ENCODE data around the gene IFIT3.

The IFIT3 gene

DNA sequence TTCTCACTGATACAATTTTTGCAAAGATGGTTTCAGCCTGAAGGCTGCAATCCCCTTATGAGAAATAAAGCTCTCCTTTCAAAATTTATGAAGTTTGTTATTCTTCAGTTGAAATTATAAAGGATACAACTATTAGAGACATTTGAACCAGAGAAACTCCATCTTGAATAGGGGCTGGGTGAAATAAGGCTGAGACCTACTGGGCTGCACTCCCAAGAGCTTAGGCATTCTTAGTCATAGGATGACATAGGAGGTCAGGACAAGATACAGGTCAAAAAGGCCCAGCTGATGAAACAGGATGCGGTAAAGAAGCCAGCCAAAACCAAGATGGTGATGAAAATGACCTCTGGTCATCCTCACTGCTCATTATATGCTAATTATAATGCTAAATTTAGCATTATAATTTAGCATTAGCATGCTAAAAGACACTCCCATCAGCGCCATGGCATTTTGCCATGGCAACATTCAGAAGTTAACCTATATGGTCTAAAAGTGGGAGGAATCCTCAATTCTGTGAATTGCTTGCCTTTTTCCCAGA, 27.7 kb downstream of the IFIT3 start:
- in situ Hi-C loops (cut with MboI; ENCODE audit: low sequenced_read_pairs): no loop called here

DNA sequence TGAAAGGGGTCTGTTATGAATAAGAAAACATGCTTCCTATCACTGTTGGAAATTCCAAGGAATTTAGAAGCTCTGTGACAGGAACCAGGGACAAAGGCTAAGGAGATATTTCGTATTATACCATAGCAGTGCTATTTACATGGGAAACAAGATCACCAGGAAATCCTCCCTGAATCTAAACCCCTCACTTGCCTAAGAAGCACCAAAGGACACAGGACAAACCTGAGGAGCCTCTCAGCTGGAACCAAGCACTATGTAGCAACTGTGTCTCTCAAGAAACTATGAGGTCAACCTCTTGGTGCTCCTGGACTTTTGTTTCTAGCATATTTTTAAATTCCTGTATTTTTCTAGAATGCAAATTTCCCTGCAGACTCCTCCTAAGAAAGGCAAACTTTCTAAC, 29.3 kb downstream of the IFIT3 start:
- in situ Hi-C loops (cut with MboI; ENCODE audit: low sequenced_read_pairs): no loop called here

DNA sequence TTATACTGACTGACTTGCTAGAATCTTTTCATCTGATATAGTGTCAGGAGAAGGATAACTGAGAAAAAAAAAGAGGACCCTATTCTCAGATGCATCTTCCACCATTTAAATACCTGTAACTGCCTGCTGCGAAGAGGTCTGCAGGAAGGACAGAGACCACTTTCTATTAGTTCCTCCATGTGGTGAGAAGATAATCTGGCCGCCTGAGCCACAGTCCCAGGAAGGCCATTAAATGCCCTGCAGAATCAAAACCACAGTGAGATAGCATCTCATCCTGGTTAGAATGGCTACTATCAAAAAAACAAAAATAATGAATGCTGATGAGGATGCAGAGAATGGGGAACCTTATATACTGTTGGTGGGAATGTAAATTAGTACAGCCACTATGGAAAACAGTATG, 30.2 kb downstream of the IFIT3 start:
- in situ Hi-C loops (cut with MboI; ENCODE audit: low sequenced_read_pairs): no loop called here

- in situ Hi-C loops (cut with MboI; ENCODE audit: low sequenced_read_pairs): no loop called here
These were observed 32.4 kb downstream of the IFIT3 start for GRCh38 chr10:89360157-89360556.

DNA sequence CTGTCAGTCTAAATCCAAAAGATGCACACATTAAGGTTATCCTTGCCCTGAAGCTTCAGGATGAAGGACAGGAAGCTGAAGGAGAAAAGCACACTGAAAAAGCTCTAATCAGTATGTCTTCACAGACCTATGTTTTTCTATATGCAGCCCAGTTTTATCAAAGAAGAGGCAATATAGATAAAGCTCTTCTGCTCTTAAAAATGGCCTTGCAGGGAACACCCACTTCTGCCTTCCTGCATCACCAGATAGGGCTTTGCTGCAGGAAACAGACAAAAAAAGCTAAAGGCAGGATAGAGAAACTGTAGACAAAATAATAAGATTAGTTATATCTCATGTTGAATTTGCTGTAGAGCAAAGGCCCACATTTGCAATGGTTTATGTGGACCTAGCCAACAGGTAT, 35.1 kb downstream of the IFIT3 start:
- in situ Hi-C loops (cut with MboI; ENCODE audit: low sequenced_read_pairs): no loop called here

GRCh38 chr10:89363729-89364442, 36.1 kb downstream of the IFIT3 start:
- in situ Hi-C loops (cut with MboI; ENCODE audit: low sequenced_read_pairs): no loop called here

DNA sequence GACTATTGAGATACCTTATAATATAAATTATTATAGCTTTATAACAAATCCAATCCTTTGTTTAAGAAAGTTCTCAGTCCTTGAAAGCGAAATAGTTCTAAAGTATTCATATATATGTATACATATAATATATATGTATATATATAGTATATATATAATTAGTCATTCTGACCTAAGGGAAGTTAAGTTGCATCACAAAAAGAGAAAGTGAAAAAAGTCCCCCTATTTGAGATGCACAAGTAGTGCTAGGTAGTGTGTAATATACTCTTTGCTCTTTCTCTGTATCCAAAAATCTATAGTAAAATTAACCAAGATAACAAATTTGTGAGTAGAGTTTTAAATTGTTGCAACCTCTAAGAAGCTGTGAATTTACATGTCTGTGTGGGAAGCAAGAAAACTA, 36.7 kb downstream of the IFIT3 start:
- in situ Hi-C loops (cut with MboI; ENCODE audit: low sequenced_read_pairs): no loop called here

- in situ Hi-C loops (cut with MboI; ENCODE audit: low sequenced_read_pairs): no loop called here
These were observed 39.7 kb downstream of the IFIT3 start for GRCh38 chr10:89367529-89367928.

DNA sequence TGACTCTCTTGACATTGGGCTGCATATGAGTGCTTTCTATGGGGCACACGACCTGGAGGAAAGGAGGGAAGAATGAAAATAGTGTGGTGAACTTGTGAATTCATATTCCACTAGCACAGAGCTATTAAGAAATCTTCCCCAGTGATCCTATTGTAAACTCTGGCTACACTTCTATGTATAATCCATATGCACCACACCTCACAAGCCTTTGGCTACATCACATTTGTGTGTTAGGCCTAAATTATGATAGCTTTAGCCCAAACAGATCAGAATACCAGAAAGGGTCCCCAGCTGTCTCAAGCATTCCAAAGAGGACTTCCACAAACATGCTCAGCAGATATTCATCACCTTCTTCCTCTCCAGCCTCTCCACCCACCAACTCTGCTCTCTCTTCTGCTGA, 40.3 kb downstream of the IFIT3 start:
- in situ Hi-C loops (cut with MboI; ENCODE audit: low sequenced_read_pairs): no loop called here

DNA sequence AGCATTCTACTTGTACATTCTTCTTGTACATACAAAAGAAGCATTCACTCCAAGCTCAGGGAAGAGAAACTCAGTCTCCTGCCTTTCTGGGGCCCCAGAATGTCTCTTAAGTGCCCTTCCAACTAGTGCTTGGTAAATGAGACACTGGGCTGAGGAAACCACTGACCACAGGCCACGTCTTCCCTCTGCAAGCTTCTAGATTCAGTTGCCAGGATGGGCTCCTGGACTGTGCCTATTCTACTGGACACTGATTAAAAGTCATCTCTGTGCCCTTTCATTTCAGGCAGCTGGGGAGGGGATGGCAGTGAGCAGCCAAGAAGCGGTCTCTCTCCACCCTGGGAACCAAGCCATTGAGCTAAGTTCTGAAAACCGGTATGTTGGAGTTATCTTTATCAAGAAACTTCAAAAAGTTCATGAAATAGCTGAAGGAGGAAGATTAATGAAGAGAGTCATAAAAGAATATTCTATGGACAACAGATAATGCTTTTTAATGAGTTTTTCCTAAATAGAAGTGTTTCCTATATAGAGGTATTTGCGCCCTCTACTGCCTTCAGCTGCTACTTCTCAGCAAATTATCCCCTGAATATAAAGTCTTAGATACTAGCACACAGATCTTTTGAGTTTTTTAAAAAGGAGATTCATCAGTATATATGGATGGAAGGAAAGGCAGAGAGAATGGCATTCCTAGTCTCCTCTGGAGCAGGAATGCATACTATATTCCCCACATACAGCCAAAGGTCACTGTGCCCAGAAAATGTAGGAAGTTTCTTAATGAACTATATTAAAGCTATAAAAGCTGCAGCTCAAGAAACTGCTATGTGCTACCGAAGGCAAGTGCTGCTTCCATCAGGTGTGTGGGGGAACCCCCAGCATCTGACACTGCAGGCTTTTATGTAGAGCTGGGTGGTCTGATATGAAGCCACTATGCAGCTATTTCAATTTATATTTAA, 41.6 kb downstream of the IFIT3 start:
- in situ Hi-C loops (cut with MboI; ENCODE audit: low sequenced_read_pairs): no loop called here

- in situ Hi-C loops (cut with MboI; ENCODE audit: low sequenced_read_pairs): no loop called here
These were observed 43.3 kb downstream of the IFIT3 start for GRCh38 chr10:89371079-89371478.

- in situ Hi-C loops (cut with MboI; ENCODE audit: low sequenced_read_pairs): no loop called here
These were observed 44.2 kb downstream of the IFIT3 start for GRCh38 chr10:89371987-89372386.

DNA sequence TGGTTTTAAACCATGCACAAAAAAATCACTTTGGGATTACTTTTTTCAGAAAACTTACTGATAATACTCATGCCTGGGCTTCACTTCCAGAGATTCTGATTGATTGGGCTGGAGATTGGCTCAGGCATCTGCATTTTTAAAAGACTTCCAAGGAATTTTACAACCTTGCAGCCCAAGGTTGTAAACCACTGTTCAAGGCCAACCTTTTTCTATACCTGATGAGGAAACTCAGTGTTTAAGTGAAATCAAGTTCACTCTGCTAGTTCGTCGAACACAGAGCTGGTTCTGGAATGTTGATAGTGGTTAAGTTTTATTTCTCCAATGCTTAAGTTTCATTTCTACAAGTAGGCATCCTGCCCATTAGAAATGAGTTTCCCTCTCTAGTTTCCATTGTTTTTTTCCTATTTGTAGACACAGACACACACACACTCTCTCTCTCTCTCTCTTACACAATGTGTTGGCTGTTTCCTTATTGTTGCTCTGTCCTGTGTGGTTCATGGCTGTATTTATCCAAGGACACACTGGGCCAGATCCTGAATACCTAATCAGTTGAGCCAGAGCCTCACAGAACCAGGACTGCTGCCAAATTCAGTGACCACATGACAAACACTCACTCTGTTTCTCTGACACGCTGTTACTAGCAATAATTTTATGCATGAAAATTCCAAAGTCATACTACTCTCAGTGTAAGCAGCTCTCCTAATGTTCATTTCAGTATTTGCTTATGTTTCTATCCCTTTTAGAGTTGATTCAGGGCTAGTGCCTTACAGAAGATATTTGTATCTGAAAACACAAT, 46.3 kb downstream of the IFIT3 start:
- in situ Hi-C loops (cut with MboI; ENCODE audit: low sequenced_read_pairs): no loop called here

DNA sequence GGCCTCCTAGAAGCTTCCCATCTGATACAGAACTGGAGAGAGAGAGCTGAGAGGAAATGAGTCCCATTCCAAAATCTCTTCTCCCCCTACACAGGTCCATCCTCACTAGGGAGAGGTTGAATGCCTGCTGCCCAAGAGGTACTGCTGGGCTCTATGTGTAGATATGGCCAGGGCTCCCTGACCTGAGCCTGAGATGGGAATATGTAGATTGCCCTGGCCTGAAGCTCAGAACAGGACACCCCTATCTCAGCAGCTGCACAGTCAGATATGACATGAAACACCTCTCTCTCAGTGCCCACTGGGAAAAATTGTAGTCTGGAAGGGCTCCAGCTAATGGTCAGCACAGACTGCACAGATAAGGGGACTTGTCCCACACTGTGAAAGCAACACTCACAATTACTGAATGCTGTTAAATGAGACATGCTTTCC, 46.9 kb downstream of the IFIT3 start:
- in situ Hi-C loops (cut with MboI; ENCODE audit: low sequenced_read_pairs): no loop called here

DNA sequence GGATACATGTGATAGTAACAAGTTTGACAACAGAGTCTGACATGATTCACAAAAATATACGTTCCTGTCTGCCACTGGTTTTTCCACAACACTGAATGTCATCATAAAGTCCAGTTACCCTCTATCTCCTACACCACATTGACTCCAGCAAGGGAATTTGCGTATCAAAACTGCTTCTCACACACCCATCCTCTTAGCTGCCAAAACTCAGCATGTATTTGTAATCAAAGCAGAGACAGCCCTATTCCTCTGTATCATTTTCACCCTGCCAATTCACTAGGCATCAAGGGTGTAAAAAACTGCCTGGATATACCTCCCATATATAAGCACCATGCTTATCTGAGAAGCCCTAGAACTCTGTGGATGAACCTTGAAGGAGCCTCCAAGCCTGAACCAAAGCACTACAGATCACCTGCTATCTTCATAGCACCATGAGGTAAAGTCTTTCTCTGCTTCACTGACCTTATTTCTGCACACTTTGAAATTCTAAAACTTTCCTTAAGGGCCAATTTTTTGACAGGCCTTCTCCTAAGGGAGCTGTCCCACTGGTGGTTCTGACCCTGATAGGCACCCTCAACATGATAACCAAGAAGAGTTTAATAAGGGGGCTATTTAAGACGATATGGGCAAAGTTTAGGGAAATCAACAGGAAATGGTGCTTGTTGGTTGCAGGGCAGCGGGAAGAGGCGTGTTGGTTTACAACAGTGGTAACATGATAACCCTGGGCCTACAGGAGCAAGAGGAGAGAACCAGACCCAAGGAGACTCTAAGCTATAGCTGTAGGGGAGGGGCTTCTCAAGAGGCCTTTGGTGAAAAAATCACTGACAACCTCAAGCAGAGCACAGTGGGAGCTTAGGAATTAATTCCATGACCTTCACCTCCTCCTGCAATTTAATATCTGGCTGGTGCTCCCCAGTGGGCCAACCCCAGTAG, 50.2 kb downstream of the IFIT3 start, which contains the start of gene IFIT1B:
IFIT1B (plus strand) TSS at position 352 of the 933 bp plus-strand sequence; CDS start at position 432, 80 bp downstream.
- in situ Hi-C loops (cut with MboI; ENCODE audit: low sequenced_read_pairs): no loop called here

DNA sequence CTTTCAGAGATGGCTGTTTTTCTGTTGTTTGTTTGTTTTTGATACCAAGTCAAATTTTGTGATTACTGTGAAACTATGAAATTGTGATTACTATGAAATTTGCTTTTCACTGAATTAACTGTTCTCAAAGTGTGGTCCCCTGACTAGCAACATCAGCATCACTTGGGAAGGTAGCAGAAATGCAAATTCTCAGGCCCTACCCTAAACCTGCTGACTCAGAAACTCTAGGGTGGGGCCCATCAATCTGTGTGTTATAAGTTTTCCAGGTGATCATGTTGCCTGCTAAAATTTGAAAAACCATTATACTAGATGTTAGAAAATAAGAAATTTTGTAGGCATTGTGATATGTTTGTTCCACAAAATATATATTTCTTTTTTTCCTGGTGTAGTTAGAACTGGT, 51.3 kb downstream of the IFIT3 start:
- in situ Hi-C loops (cut with MboI; ENCODE audit: low sequenced_read_pairs): no loop called here

GRCh38 chr10:89382757-89383156, 55.0 kb downstream of the IFIT3 start:
- in situ Hi-C loops (cut with MboI; ENCODE audit: low sequenced_read_pairs): no loop called here

GRCh38 chr10:89384474-89385340, 56.9 kb downstream of the IFIT3 start:
- in situ Hi-C loops (cut with MboI; ENCODE audit: low sequenced_read_pairs): no loop called here

DNA sequence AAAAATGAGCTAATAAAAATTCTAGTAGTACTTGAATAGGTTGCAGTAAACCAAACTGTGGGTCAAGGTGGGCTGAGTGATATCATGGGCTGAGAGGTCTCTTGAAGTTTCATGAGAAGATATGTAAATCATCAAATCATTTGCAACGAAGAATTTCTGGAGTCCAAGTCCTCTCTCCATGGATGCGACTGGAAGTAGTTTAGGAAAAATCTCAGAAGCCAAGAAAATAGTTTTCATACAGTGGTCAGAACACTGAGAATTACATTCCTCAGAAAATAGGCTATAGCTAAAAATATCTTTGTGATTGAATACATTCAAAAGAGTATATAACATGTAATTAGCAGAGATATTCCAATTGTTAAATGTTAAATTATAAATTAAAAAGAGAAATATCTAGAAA, 61.0 kb downstream of the IFIT3 start:
- in situ Hi-C loops (cut with MboI; ENCODE audit: low sequenced_read_pairs): no loop called here

Measured in hTERT RPE-1 (cell line).